KBM-7 (cell line): ENCODE results near the gene AFDN.

Source experiments
- DNase-seq: peaks from one replicate; pipeline ENCODE4 v3.0.0-alpha.2; 2015
- in situ Hi-C: fragments of 300-500 bp; cut with MboI; formaldehyde crosslinking; loops from 2 replicates; pipeline ENCODE4 v1.14.3; 2020; ENCODE audit warnings: low sequenced_read_pairs, low pct_unique_long_range_greater_than_20kb, mixed read lengths

Gene AFDN

GRCh38 chr6:167858086-167858591 lies 31.4 kb downstream of the AFDN start:
- DNase-seq, result no peak

GRCh38 chr6:167858842-167859664 lies 32.3 kb downstream of the AFDN start:
- in situ Hi-C loops, result no loop called here

More at GRCh38 chr6:167858086-167858591, 31.4 kb downstream of the AFDN start:
- in situ Hi-C loops, result no loop called here

GRCh38 chr6:167860550-167861226 lies 34.0 kb downstream of the AFDN start:
- DNase-seq, result no peak
- in situ Hi-C loops, result no loop called here

More at GRCh38 chr6:167858842-167859664, 32.3 kb downstream of the AFDN start:
- DNase-seq, result no peak

GRCh38 chr6:167861424-167861823 lies 34.7 kb downstream of the AFDN start:
- in situ Hi-C loops, result no loop called here
- DNase-seq, result no peak

GRCh38 chr6:167863897-167864296 lies 37.2 kb downstream of the AFDN start:
- in situ Hi-C loops, result no loop called here
- no peak for DNase-seq

GRCh38 chr6:167866642-167867041 lies 39.9 kb downstream of the AFDN start:
- DNase-seq, result no peak

GRCh38 chr6:167870321-167870720 lies 43.6 kb downstream of the AFDN start:
- in situ Hi-C loops, result no loop called here
- DNase-seq, result no peak

More at GRCh38 chr6:167866642-167867041, 39.9 kb downstream of the AFDN start:
- in situ Hi-C loops, result no loop called here

- in situ Hi-C loops, result no loop called here
- peak; percentile 13 for DNase-seq
These were observed 46.0 kb downstream of the AFDN start for GRCh38 chr6:167872538-167873210.

- no peak for DNase-seq
- in situ Hi-C loops, result no loop called here
These were observed 51.5 kb downstream of the AFDN start for GRCh38 chr6:167877994-167878779.

GRCh38 chr6:167879612-167880011 lies 52.9 kb downstream of the AFDN start:
- in situ Hi-C loops, result no loop called here

GRCh38 chr6:167881327-167881726 lies 54.6 kb downstream of the AFDN start:
- DNase-seq, result no peak
- in situ Hi-C loops, result no loop called here

More at GRCh38 chr6:167879612-167880011, 52.9 kb downstream of the AFDN start:
- DNase-seq, result no peak

GRCh38 chr6:167882244-167882643 lies 55.5 kb downstream of the AFDN start:
- DNase-seq, result no peak
- in situ Hi-C loops, result no loop called here

GRCh38 chr6:167888098-167888497 lies 61.4 kb downstream of the AFDN start:
- in situ Hi-C loops, result no loop called here

GRCh38 chr6:167892835-167893815 lies 66.4 kb downstream of the AFDN start:
- DNase-seq, result no peak

More at GRCh38 chr6:167888098-167888497, 61.4 kb downstream of the AFDN start:
- DNase-seq, result no peak

GRCh38 chr6:167894965-167895364 lies 68.3 kb downstream of the AFDN start:
- in situ Hi-C loops, result no loop called here
- DNase-seq, result no peak

More at GRCh38 chr6:167892835-167893815, 66.4 kb downstream of the AFDN start:
- in situ Hi-C loops, result no loop called here

- DNase-seq, result no peak
- in situ Hi-C loops, result no loop called here
These were observed 69.9 kb downstream of the AFDN start for GRCh38 chr6:167896648-167897047.

- peak; percentile 43 for DNase-seq
These were observed 72.1 kb downstream of the AFDN start for GRCh38 chr6:167898673-167899311.

More at GRCh38 chr6:167898673-167899311, 72.1 kb downstream of the AFDN start:
- in situ Hi-C loops, result no loop called here
